K562 (cell line): Measurements from ENCODE around the gene AKT1S1. TPM values are rescaled to one million over a fixed set of nuclear protein-coding genes. Genes with fewer than 3 reads are reported as not detected.

Experiments
- ATAC-seq: fragments of 200-7000 bp; cut with Tn5 transposase; 3 replicates; pipeline ENCODE4 v1.9.1; 2020; ENCODE audit warnings: moderate library complexity
- BruUV-seq: library from RNA; stranded (reverse); fragments of 400-500 nt; replicated peaks from 2 replicates; lab custom pipeline; 2021; lab: Mats Ljungman, UMichigan
- CTCF ChIA-PET: fragments of 300-600 bp; formaldehyde crosslinking; extraction: SDS; loops from one replicate; lab custom pipeline; 2021; ENCODE audit warnings: low intra/inter-chr PET ratio; lab: Yijun Ruan, JAX
- POLR2A ChIA-PET: fragments of 300-600, 350-650 bp; sonication (Branson Sonifier 250); formaldehyde crosslinking; extraction: SDS; loops from one replicate; lab custom pipeline; 2021; ENCODE audit warnings: antibody characterized with exemption, inconsistent platforms; lab: Yijun Ruan, JAX
- DNase-seq, 4 experiments: peaks; one replicate each; pipeline versions ENCODE4 v3.0.0 to v3.0.0-alpha.2; 2011 to 2018; ENCODE audit warnings: low spot score in 3 of 4, mixed read lengths in 3 of 4; ENCODE audit errors: extremely low read depth in 1 of 4
- FAIRE-seq: peaks from 2 replicates; lab custom pipeline; 2011; peaks lifted over from hg19 to GRCh38; lab: Jason Lieb, UNC
- H2AFZ ChIP-seq: 2 replicates; pipeline ENCODE4 v1.6.0; 2011; ENCODE audit warnings: low read depth, low read length, control low read depth, inconsistent platforms
- H3K27ac ChIP-seq: fragments of 200-600 bp; 3 replicates; pipeline ENCODE4 v1.8.0; 2011; ENCODE audit warnings: low read depth, mild to moderate bottlenecking, control low read depth, inconsistent platforms, low read length, moderate library complexity, mixed read lengths; ENCODE audit errors: extremely low read depth
- H3K27me3 ChIP-seq, 2 experiments: fragments of 300-600 bp in 1 of 2; 2 replicates in 1 of 2; 3 replicates in 1 of 2; pipeline versions ENCODE4 v1.6.0 to v1.8.0; 2011; ENCODE audit warnings: inconsistent platforms in 2 of 2, low read length in 2 of 2, mild to moderate bottlenecking in 1 of 2, mixed read lengths in 1 of 2, moderate library complexity in 1 of 2; ENCODE audit not compliant: control insufficient read depth in 2 of 2, insufficient read depth in 2 of 2
- H3K36me3 ChIP-seq: fragments of 300-600 bp; 3 replicates; pipeline ENCODE4 v1.8.0; 2011; ENCODE audit warnings: mild to moderate bottlenecking, low read length, inconsistent platforms; ENCODE audit not compliant: control insufficient read depth, insufficient read depth
- H3K4me1 ChIP-seq, 2 experiments: fragments of 200-600 bp in 1 of 2; replicated peaks in 1 of 2; 2 replicates in 1 of 2; 3 replicates in 1 of 2; pipeline versions ENCODE4 v1.5.1 to v1.8.0; 2011; ENCODE audit warnings: inconsistent platforms in 2 of 2, low read length in 2 of 2, mild to moderate bottlenecking in 1 of 2, mixed read lengths in 1 of 2, moderate library complexity in 1 of 2; ENCODE audit not compliant: control insufficient read depth in 2 of 2, insufficient read depth in 2 of 2
- H3K4me2 ChIP-seq: 2 replicates; pipeline ENCODE4 v1.6.1; 2011; ENCODE audit warnings: low read length, control low read depth, inconsistent platforms, mixed read lengths; ENCODE audit not compliant: insufficient read depth
- H3K4me3 ChIP-seq: fragments of 200-600 bp; sonication (generic), shearing (Covaris generic); 2 replicates; pipeline ENCODE4 v1.5.1; 2016; ENCODE audit warnings: control low read depth, inconsistent platforms
- H3K79me2 ChIP-seq: fragments of 200-600 bp; 3 replicates; pipeline ENCODE4 v1.8.0; 2011; ENCODE audit warnings: low read length, inconsistent platforms; ENCODE audit not compliant: control insufficient read depth, insufficient read depth
- H3K9ac ChIP-seq, 2 experiments: 2 replicates each; pipeline versions ENCODE4 v1.6.0 to v1.6.1; 2011; ENCODE audit warnings: low read depth in 2 of 2, low read length in 2 of 2, control low read depth in 1 of 2, inconsistent platforms in 1 of 2, mild to moderate bottlenecking in 1 of 2, mixed read lengths in 1 of 2; ENCODE audit not compliant: insufficient read depth in 1 of 2
- H3K9me1 ChIP-seq: one replicate; pipeline ENCODE4 v1.6.0; 2011; ENCODE audit warnings: inconsistent platforms, mild to moderate bottlenecking, low read length, moderate library complexity; ENCODE audit not compliant: control insufficient read depth, insufficient read depth
- H3K9me3 ChIP-seq: replicated peaks from 2 replicates; pipeline ENCODE4 v1.5.1; 2011; ENCODE audit warnings: low read depth, low read length, inconsistent platforms; ENCODE audit not compliant: control insufficient read depth, insufficient read depth
- H4K20me1 ChIP-seq: replicated peaks from 2 replicates; pipeline ENCODE4 v1.6.1; 2011; ENCODE audit warnings: low read length, inconsistent platforms, mixed read lengths; ENCODE audit not compliant: control insufficient read depth, insufficient read depth
- BHLHE40 ChIP-seq: IDR thresholded peaks from 2 replicates; pipeline ENCODE4 v1.6.1; 2011; ENCODE audit warnings: low read length, improper control_type of control experiment
- CAMTA2 ChIP-seq: fragments of 250-450 bp; sonication (Bioruptor Pico); conservative IDR thresholded peaks from 2 replicates; pipeline ENCODE4 v1.5.1; 2022
- ETV6 ChIP-seq, 3 experiments: fragments of 150-350 bp in 1 of 3; sonication (generic) in 1 of 3; formaldehyde crosslinking in 1 of 3; IDR thresholded peaks; 2 replicates each; pipeline versions ENCODE4 v1.6.1 to v1.8.0; 2014 to 2022; ENCODE audit warnings: borderline replicate concordance in 2 of 3, low read depth in 2 of 3, antibody characterized with exemption in 1 of 3, low read length in 1 of 3, mild to moderate bottlenecking in 1 of 3, missing genetic modification reagents in 1 of 3
- KDM5B ChIP-seq: fragments of 200-600 bp; sonication (generic); IDR thresholded peaks from 2 replicates; pipeline ENCODE4 v1.6.1; 2012; ENCODE audit warnings: low read depth, mild to moderate bottlenecking, moderate library complexity, low read length, control low read depth, inconsistent platforms; ENCODE audit not compliant: insufficient replicate concordance
- MAZ ChIP-seq, 2 experiments: fragments of 450-650 bp in 1 of 2; sonication (generic) in 1 of 2; formaldehyde crosslinking; IDR thresholded peaks in 1 of 2; conservative IDR thresholded peaks in 1 of 2; 2 replicates each; pipeline versions ENCODE4 v1.4.0 to v1.5.0; 2020; ENCODE audit warnings: mild to moderate bottlenecking in 1 of 2, missing genetic modification reagents in 1 of 2
- PKNOX1 ChIP-seq: fragments of 450-650 bp; IDR thresholded peaks from 2 replicates; pipeline ENCODE4 v1.6.1; 2016
- YY1 ChIP-seq, 3 experiments: IDR thresholded peaks; 2 replicates each; pipeline ENCODE4 v1.6.1; 2011; ENCODE audit warnings: low read length in 2 of 3, mild to moderate bottlenecking in 2 of 3, moderate library complexity in 2 of 3, borderline replicate concordance in 1 of 3, control low read depth in 1 of 3, low read depth in 1 of 3; ENCODE audit not compliant: insufficient read depth in 3 of 3, insufficient replicate concordance in 2 of 3, control insufficient read depth in 1 of 3, insufficient read length in 1 of 3; ENCODE audit errors: extremely low read depth in 1 of 3
- ZEB2 ChIP-seq: fragments of 450-650 bp; IDR thresholded peaks from 2 replicates; pipeline ENCODE4 v1.6.1; 2016
- WGBS: fragments of 100-300 bp; shearing (Covaris generic); methylation state at CpG from one replicate; pipeline ENCODE4 v1.1.6; 2016; ENCODE audit warnings: low coverage, mixed read lengths; ENCODE audit not compliant: insufficient coverage; ENCODE audit errors: missing lambda C conversion rate; 5-methylcytosine and 5-hydroxymethylcytosine counted together
- in situ Hi-C: fragments of 300-500 bp; cut with MboI; formaldehyde crosslinking; loops from 4 replicates; pipeline ENCODE4 v1.15.0; 2018; ENCODE audit warnings: inconsistent platforms, mixed read lengths
- intact Hi-C: fragments of 100-400 bp; cut with micrococcal nuclease; formaldehyde crosslinking; loops from 2 replicates; pipeline ENCODE4 v1.14.2; 2022
- polyA plus RNA-seq, 8 experiments: library from polyadenylated mRNA; depleted of rRNA in 4 of 8; stranded (reverse) in 5 of 8; unstranded in 3 of 8; fragments of >200 nt; fragmentation: Nextera tagmentation in 2 of 8; fragmentation: Illumina TruSeq in 1 of 8; extraction: Ambion mirVana in 2 of 8; extraction: Trizol in 1 of 8; gene quantifications; 2 replicates each; pipeline versions ENCODE4 v1.2.1 to v1.2.3, GENCODE V29; 2011 to 2014; ENCODE audit warnings: inconsistent platforms in 1 of 8, missing spikeins in 1 of 8
- total RNA-seq, 7 experiments: library from RNA; depleted of rRNA in 6 of 7; stranded (reverse); fragments of >200 nt in 6 of 7; fragmentation: Illumina TruSeq in 2 of 7; extraction: Trizol in 2 of 7; gene quantifications; 2 replicates each; pipeline versions ENCODE4 v1.2.1 to v1.2.3, GENCODE V29; 2011 to 2021; ENCODE audit warnings: low replicate concordance in 1 of 7
- TF ChIP-seq, protein P1 (sequence below), 2 experiments: IDR thresholded peaks; 2 replicates each; pipeline ENCODE4 v1.6.1; 2011; ENCODE audit warnings: borderline replicate concordance in 1 of 2, control low read depth in 1 of 2, low read depth in 1 of 2, low read length in 1 of 2, mild to moderate bottlenecking in 1 of 2, mixed read lengths in 1 of 2, moderate library complexity in 1 of 2; ENCODE audit not compliant: insufficient read depth in 1 of 2, insufficient read length in 1 of 2, poor library complexity in 1 of 2, severe bottlenecking in 1 of 2; ENCODE audit errors: extremely low read depth in 1 of 2
- TF ChIP-seq, protein P2 (sequence below): IDR thresholded peaks from 3 replicates; pipeline ENCODE4 v1.6.1; 2011; ENCODE audit warnings: borderline replicate concordance, mild to moderate bottlenecking, moderate library complexity; ENCODE audit not compliant: insufficient read length; ENCODE audit errors: extremely low read depth

AKT1S1 gene
- total and polyA plus RNA-seq, 9 of the 15 experiments (the other 6 are each of a cell fraction or from before 2014, with no cell fraction given) = 1.2 to 50.3 (median 17.1) TPM

DNA sequence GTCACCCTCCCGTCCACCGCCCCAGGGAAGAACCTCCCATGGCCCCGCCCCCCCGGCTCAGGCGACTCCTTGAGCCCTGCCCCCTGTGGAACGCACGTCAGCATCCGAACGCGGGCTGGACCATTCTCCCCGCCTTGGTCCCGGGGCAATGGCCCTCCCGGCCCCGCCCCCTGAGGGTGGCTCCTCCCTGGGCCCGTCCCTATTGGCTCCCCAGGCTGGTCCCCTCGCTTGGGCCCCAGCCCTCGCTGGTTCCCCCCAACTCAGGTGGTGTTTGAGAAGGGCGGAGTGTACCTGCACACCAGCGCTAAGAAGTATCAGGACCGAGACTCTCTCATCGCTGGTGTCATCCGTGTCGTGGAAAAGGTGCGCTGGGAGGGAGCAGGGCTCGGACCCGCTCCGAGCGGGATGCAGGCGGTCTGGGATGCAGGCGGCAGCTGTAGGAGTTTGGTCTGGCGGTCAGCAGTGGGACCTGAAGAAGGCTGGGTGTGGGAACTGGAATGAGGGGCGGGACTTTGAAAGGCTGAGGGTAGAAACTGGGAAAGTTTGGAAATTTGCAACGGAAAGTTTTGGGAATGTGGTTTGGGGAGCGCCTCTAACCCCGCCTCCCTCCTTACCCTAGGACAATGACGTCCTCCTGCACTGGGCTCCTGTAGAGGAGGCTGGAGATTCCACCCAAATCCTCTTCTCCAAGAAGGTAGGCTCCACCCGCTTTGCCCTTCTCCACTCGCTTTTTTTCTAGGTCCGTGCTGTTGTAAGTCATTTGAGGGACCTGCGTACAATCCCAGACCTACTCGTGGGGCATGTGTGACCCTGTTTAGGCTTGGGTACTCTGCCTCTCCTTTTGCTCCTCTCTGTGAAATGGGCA lies 956 bp upstream of the AKT1S1 start:
- intact Hi-C loops = loop anchor here (1.0 to 10.0 kb wide), 2 partner anchors 9 to 163 kb away; no protein-coding TSS in a partner anchor
- Histone ChIP-seq H3K9ac (peak overlapping the region; percentile 98 to 99), H3K27me3 (no peaks in the 10 kb centered on the region), H3K4me3 (peak overlapping the region; percentile 84), H4K20me1 (no peaks in the 10 kb centered on the region), H2AFZ (peak overlapping the region; percentile 97), H3K4me1 (peaks cover 9 to 74% of the 10 kb centered on the region in 2 experiments; a peak in 4 of 5 replicates), H3K27ac (peak overlapping the region; percentile 99), H3K9me3 (no peaks in the 10 kb centered on the region), H3K9me1 (no peaks in the 10 kb centered on the region), H3K4me2 (peak overlapping the region; percentile 99), H3K79me2 (peaks cover 35% of the 10 kb centered on the region), H3K36me3 (peaks cover 57% of the 10 kb centered on the region; the same call in 2 of the 3 replicates)
- ATAC-seq = peak; percentile 86
- in situ Hi-C loops = loop anchor here (10.0 kb wide), 1 partner anchor 383 kb away; the partner anchor contains the start of gene RPS11
- TSS peak; percentile 60 for BruUV-seq
- FAIRE-seq = no peak
- WGBS = 17% methylated on average over 23 of the region's 41 CpGs
- peak; percentile 93 to 99 (median 96) for DNase-seq
- CTCF ChIA-PET = no interaction called here
- POLR2A ChIA-PET = interaction anchor here (0.7 to 1.0 kb wide), 2 partner anchors 9 to 322 kb away, joined by 3 read pairs; no protein-coding TSS in a partner anchor
- peak; percentile 50; the same call in 1 of the 2 replicates for TF ChIP-seq PKNOX1
- no peak for TF ChIP-seq ETV6 (IDR thresholded peaks at IDR 0.05; ENCODE audit: borderline replicate concordance in 1 of 2, low read depth in 2 of 2, low read length in 1 of 2)
- TF ChIP-seq ETV6 (CRISPR knock-in tag; IDR thresholded peaks at IDR 0.05; ENCODE audit: borderline replicate concordance) = no peak
- TF ChIP-seq CAMTA2 = no peak
- TF ChIP-seq, protein P1, sequence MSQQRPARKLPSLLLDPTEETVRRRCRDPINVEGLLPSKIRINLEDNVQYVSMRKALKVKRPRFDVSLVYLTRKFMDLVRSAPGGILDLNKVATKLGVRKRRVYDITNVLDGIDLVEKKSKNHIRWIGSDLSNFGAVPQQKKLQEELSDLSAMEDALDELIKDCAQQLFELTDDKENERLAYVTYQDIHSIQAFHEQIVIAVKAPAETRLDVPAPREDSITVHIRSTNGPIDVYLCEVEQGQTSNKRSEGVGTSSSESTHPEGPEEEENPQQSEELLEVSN (IDR thresholded peaks at IDR 0.05; ENCODE audit: borderline replicate concordance in 1 of 2, extremely low read depth in 1 of 2, insufficient read depth in 1 of 2, insufficient read length in 1 of 2, low read depth in 1 of 2, low read length in 1 of 2, poor library complexity in 1 of 2, severe bottlenecking in 1 of 2) = peak in 1 of 2 experiments; percentile 7
- TF ChIP-seq, protein P2, sequence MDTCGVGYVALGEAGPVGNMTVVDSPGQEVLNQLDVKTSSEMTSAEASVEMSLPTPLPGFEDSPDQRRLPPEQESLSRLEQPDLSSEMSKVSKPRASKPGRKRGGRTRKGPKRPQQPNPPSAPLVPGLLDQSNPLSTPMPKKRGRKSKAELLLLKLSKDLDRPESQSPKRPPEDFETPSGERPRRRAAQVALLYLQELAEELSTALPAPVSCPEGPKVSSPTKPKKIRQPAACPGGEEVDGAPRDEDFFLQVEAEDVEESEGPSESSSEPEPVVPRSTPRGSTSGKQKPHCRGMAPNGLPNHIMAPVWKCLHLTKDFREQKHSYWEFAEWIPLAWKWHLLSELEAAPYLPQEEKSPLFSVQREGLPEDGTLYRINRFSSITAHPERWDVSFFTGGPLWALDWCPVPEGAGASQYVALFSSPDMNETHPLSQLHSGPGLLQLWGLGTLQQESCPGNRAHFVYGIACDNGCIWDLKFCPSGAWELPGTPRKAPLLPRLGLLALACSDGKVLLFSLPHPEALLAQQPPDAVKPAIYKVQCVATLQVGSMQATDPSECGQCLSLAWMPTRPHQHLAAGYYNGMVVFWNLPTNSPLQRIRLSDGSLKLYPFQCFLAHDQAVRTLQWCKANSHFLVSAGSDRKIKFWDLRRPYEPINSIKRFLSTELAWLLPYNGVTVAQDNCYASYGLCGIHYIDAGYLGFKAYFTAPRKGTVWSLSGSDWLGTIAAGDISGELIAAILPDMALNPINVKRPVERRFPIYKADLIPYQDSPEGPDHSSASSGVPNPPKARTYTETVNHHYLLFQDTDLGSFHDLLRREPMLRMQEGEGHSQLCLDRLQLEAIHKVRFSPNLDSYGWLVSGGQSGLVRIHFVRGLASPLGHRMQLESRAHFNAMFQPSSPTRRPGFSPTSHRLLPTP = no peak
- peak in 1 of 2 experiments; percentile 57; a peak in 2 of 4 replicates for TF ChIP-seq MAZ (CRISPR knock-in tag; conservative IDR thresholded peaks at IDR 0.05 in 1 of 2, IDR thresholded peaks at IDR 0.05 in 1 of 2)
- peak in 1 of 3 experiments; percentile 30 for TF ChIP-seq YY1 (IDR thresholded peaks at IDR 0.05; ENCODE audit: borderline replicate concordance in 1 of 3, control insufficient read depth in 1 of 3, extremely low read depth in 1 of 3, insufficient read depth in 3 of 3, insufficient read length in 1 of 3, insufficient replicate concordance in 2 of 3, low read depth in 1 of 3, low read length in 2 of 3)
- TF ChIP-seq BHLHE40 = peak; percentile 26
- TF ChIP-seq ZEB2 = peak; percentile 59; the same call in 1 of the 2 replicates
- TF ChIP-seq KDM5B = peak; percentile 18
